ENCODE data around the gene ZNF568. TPM values are rescaled to one million over a fixed set of nuclear protein-coding genes. Genes with fewer than 3 reads are reported as not detected.

ZNF568 gene
- total and polyA plus RNA-seq, 2 experiments from 2014 or later = 10.6 to 20.5 TPM

DNA sequence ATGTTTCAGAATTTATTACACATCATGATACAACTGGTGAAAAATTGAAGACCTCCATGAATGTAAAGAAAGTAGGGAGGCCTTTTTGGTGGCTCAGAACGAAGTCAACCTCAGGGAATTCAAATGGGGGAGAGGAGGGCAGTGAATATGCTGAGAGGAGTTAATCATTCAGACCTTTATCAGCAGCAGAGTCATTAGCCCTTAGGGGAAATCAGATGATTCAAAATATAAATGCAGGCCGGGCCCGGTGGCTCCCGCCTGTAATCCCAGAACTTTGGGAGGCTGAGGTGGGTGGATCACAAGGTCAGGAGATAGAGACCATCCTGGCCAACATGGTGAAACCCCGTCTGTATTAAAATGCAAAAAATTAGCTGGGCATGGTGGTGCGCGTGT, 81.7 kb downstream of the ZNF568 start:
- WGBS, 2 experiments (ENCODE audit: low coverage in 1 of 2, low lambda C conversion rate in 2 of 2, missing lambda C conversion rate in 2 of 2) = 84 to 85% methylated on average over 7 of the region's 7 CpGs
- H3K27ac ChIP-seq = no peak overlapping the region
- no peak for DNase-seq
- no peak overlapping the region for H3K4me2 ChIP-seq (ENCODE audit: unreplicated experiment)
- H3K36me3 ChIP-seq (ENCODE audit: low read depth) = peaks cover 44% of the 10 kb centered on the region
- no peaks in the 10 kb centered on the region for H3F3A ChIP-seq (ENCODE audit: insufficient read depth)
- in situ Hi-C loops (cut with MboI) = no loop called here
- H3K9me3 ChIP-seq (ENCODE audit: low read depth) = peaks cover 4% of the 10 kb centered on the region
- TF ChIP-seq EZH2phosphoT487 (IDR thresholded peaks at IDR 0.05; ENCODE audit: insufficient read depth, low read depth) (no peak), EZH2 (IDR thresholded peaks at IDR 0.05; ENCODE audit: insufficient read depth, poor library complexity, severe bottlenecking) (no peak)
- no peaks in the 10 kb centered on the region for H3K9me2 ChIP-seq (ENCODE audit: insufficient read depth)
- no peak overlapping the region for H3K9ac ChIP-seq
- H3K27me3 ChIP-seq (replicated peaks; ENCODE audit: insufficient read depth) = no peaks in the 10 kb centered on the region
- H4K20me1 ChIP-seq (ENCODE audit: insufficient read depth) = no peaks in the 10 kb centered on the region
- H3K4me3 ChIP-seq = no peak overlapping the region
- no peaks in the 10 kb centered on the region for H3K4me1 ChIP-seq (ENCODE audit: insufficient read depth)
- H2AFZ ChIP-seq = no peak overlapping the region
- no peaks in the 10 kb centered on the region for H3K79me2 ChIP-seq (ENCODE audit: insufficient read depth)

DNA sequence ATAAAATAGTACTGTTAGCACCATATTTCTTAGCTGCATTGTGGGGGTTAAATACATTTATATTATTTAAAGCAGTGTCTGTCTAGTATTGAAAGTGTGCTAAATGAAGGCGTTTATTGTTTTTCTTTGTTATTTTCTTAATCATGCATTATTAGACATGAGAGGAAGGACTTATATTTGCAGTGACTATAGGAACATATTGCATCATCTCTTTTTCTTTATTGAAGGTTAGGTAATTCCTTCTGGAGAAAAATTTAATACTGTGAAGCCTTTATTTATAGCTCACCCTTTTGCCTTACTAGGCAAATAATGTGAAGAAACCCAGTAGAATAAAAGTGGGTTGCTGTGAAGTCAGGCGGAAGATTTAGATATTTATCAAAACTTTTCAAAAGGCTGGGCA, 83.2 kb downstream of the ZNF568 start:
- Histone ChIP-seq H3F3A (ENCODE audit: insufficient read depth) (no peaks in the 10 kb centered on the region), H3K9me2 (ENCODE audit: insufficient read depth) (no peaks in the 10 kb centered on the region), H2AFZ (no peak overlapping the region), H3K9ac (no peak overlapping the region), H3K4me1 (ENCODE audit: insufficient read depth) (no peaks in the 10 kb centered on the region), H3K79me2 (ENCODE audit: insufficient read depth) (no peaks in the 10 kb centered on the region), H4K20me1 (ENCODE audit: insufficient read depth) (no peaks in the 10 kb centered on the region), H3K36me3 (ENCODE audit: low read depth) (peaks cover 29% of the 10 kb centered on the region), H3K9me3 (ENCODE audit: low read depth) (peaks cover 2% of the 10 kb centered on the region), H3K27me3 (replicated peaks; ENCODE audit: insufficient read depth) (no peaks in the 10 kb centered on the region), H3K4me3 (no peak overlapping the region), H3K27ac (no peak overlapping the region), H3K4me2 (ENCODE audit: unreplicated experiment) (no peak overlapping the region)
- no peak for DNase-seq
- TF ChIP-seq EZH2phosphoT487 (IDR thresholded peaks at IDR 0.05; ENCODE audit: insufficient read depth, low read depth) = no peak
- no peak for TF ChIP-seq EZH2 (IDR thresholded peaks at IDR 0.05; ENCODE audit: insufficient read depth, poor library complexity, severe bottlenecking)
- whole genome bisulfite sequencing, 2 experiments (ENCODE audit: low coverage in 1 of 2, low lambda C conversion rate in 2 of 2, missing lambda C conversion rate in 2 of 2) = 91 to 93% methylated on average over 2 of the region's 2 CpGs
- in situ Hi-C loops (cut with MboI) = no loop called here

GRCh38 chr19:37007587-37008220, 91.6 kb downstream of the ZNF568 start:
- Histone ChIP-seq H3K4me2 (ENCODE audit: unreplicated experiment) (no peak overlapping the region), H2AFZ (0 out of 2 replicates have a peak overlapping the region, but pooled peaks have one; percentile 10)

DNA sequence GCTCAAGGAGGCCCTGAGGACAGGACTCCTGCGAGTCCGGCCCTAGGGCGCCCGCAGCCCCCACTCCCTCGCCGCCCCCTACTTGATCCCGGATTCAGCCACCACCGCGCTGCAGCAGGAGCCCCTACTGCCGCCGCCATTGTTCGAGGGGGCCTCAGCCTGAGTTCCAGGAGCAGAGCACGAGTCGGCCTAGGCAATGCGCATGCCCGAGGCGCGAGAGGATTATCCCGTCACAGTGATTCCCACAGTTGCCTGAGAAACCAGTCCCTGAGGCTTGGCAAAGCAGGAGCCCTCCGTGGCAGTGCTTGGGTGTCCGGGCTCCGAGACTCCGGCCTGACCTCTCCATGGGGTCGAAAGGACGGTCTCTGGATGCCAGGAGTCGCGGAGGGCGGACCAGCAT, 93.7 kb downstream of the ZNF568 start:
- WGBS, 2 experiments (ENCODE audit: low coverage in 1 of 2, low lambda C conversion rate in 2 of 2, missing lambda C conversion rate in 2 of 2) = 76 to 78% methylated on average over 18 to 28 of the region's 28 CpGs
- Histone ChIP-seq H3K79me2 (ENCODE audit: insufficient read depth) (no peaks in the 10 kb centered on the region), H3K9me3 (ENCODE audit: low read depth) (no peaks in the 10 kb centered on the region), H3K4me1 (ENCODE audit: insufficient read depth) (no peaks in the 10 kb centered on the region), H2AFZ (no peak overlapping the region), H3K9ac (no peak overlapping the region), H3F3A (ENCODE audit: insufficient read depth) (no peaks in the 10 kb centered on the region), H3K9me2 (ENCODE audit: insufficient read depth) (no peaks in the 10 kb centered on the region), H4K20me1 (ENCODE audit: insufficient read depth) (no peaks in the 10 kb centered on the region), H3K27ac (no peak overlapping the region), H3K36me3 (ENCODE audit: low read depth) (no peaks in the 10 kb centered on the region), H3K27me3 (replicated peaks; ENCODE audit: insufficient read depth) (no peaks in the 10 kb centered on the region), H3K4me2 (ENCODE audit: unreplicated experiment) (no peak overlapping the region), H3K4me3 (no peak overlapping the region)
- TF ChIP-seq EZH2 (IDR thresholded peaks at IDR 0.05; ENCODE audit: insufficient read depth, poor library complexity, severe bottlenecking) (no peak), EZH2phosphoT487 (IDR thresholded peaks at IDR 0.05; ENCODE audit: insufficient read depth, low read depth) (no peak)
- DNase-seq = no peak
- in situ Hi-C loops (cut with MboI) = no loop called here

More at GRCh38 chr19:37007587-37008220, 91.6 kb downstream of the ZNF568 start:
- H3K9ac ChIP-seq = no peak overlapping the region
- no peak overlapping the region for H3K4me3 ChIP-seq
- WGBS, 2 experiments (ENCODE audit: low coverage in 1 of 2, low lambda C conversion rate in 2 of 2, missing lambda C conversion rate in 2 of 2) = 29 to 32% methylated on average over 45 to 48 of the region's 48 CpGs
- no peaks in the 10 kb centered on the region for H3F3A ChIP-seq (ENCODE audit: insufficient read depth)
- H4K20me1 ChIP-seq (ENCODE audit: insufficient read depth) = no peaks in the 10 kb centered on the region
- H3K36me3 ChIP-seq (ENCODE audit: low read depth) = no peaks in the 10 kb centered on the region
- no peaks in the 10 kb centered on the region for H3K27me3 ChIP-seq (replicated peaks; ENCODE audit: insufficient read depth)
- H3K27ac ChIP-seq = no peak overlapping the region
- TF ChIP-seq EZH2 (IDR thresholded peaks at IDR 0.05; ENCODE audit: insufficient read depth, poor library complexity, severe bottlenecking) (no peak), EZH2phosphoT487 (IDR thresholded peaks at IDR 0.05; ENCODE audit: insufficient read depth, low read depth) (no peak)
- H3K9me3 ChIP-seq (ENCODE audit: low read depth) = no peaks in the 10 kb centered on the region
- H3K4me1 ChIP-seq (ENCODE audit: insufficient read depth) = no peaks in the 10 kb centered on the region
- H3K79me2 ChIP-seq (ENCODE audit: insufficient read depth) = no peaks in the 10 kb centered on the region
- DNase-seq = peak; percentile 12
- no peaks in the 10 kb centered on the region for H3K9me2 ChIP-seq (ENCODE audit: insufficient read depth)
- in situ Hi-C loops (cut with MboI) = no loop called here
